DMS79 treated with DMSO at 0.1 percent for 48 hours (cell line): ENCODE results near the gene IGLL1.
"Not testable (repeated sequence)": the region's sequence is repeated elsewhere in the genome, so short reads cannot be mapped to it uniquely, and the experiment has no call there.

Source experiments
- DNase-seq: peaks from one replicate; lab custom pipeline; 2025; lab: John Stamatoyannopoulos, UW

The IGLL1 gene

GRCh38 chr22:23562186-23562585 is 17.9 kb downstream of the IGLL1 start:
- no peak for DNase-seq

DNA sequence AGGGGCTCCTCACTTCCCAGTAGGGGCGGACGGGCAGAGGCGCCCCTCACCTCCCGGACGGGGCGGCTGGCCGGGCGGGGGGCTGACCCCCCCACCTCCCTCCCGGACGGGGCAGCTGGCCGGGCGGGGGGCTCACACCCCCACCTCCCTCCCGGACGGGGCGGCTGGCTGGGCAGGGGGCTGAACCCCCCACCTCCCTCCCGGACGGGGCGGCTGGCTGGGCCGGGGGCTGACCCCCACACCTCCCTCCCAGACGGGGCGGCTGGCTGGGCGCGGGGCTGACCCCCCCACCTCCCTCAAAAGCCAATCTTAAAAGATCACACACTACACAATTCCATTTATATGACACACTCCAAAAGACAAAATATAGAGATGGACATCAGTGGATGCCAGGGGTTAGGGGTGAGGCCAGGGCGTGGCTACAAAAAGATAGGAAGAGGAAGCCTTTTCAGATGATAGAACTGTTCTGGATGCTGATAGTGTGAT is 19.0 kb downstream of the IGLL1 start:
- not testable (repeated sequence) for DNase-seq

DNA sequence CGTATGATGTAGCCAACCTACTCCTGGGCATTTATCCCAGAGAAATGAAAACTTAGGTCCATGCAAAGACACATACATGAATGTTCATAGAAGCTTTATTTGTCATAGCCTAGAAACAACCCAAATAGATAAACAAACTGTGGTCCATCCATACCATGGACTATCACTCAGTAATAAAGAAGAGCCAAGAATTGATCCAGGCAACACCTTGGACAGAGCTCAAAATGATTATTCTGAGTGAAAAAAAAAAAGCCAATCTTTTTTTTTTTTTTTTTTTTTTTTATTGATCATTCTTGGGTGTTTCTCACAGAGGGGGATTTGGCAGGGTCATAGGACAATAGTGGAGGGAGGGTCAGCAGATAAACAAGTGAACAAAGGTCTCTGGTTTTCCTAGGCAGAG is 19.9 kb downstream of the IGLL1 start:
- not testable (repeated sequence) for DNase-seq

DNA sequence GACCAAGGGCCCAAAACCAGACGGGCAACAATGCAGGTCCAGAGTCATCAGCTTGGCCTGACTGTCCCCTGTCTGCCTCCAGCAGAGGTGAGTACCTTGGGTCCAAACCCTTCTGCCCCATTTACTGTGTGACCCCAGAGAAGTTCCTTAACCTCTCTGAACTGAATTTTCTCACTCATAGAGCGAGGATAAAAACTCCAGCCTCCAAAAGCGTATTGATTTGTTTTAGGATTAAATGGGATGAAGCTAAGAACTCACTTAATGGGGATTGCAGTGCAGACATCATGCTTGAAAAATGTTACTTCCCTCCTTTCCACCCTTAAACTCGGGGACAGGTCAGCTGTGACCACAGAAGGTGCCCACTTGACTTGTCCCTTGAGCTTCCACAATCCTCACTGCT is 22.6 kb downstream of the IGLL1 start:
- no peak for DNase-seq

DNA sequence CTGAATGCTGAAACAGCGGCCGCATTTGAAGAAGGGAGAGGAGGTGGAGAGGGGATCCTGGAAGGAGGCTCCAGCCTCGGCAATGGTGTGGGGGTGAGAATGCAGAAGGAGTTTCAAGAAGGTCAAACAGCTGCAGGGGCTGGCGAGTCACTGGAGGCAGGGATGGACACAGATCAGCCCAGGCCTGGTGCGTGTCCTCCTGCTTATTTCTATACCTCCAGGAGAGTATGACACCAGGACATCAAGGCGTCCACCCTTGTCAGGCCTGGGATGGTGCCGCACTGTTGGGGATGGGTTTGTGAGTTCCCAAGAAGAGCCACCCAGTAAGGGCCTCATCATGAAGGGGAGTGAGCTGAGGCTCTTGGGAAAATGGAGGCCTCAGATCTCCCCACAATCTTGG is 23.1 kb downstream of the IGLL1 start:
- no peak for DNase-seq

DNA sequence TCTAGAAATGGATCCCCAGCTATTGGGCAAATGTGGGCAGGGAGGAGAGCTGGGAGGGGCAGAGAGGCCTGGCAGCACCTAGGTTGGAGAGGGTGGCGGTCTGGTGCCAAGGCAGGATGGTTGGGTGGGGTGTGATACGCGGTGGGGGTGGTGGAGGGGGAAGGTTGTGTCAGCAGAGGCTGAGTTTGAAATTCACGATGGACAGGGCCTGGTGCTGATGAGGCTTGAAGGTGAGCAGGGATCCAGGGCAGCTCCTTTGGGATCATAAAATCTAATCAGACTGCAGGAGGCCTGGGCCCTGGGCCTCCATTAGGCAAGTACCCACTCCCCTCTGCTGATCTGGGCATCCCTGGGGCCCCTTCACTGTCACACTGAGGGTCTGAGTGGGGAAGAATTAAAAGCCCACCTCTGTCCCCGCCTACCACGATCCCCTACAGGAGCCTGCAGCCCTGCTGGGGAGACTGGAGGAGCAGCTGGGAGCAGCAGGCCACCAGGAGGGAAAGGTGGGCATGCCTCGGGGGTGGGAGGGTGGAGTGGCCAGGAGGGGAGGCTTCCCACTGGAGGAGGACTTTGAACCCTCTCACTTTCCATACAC is 24.0 kb downstream of the IGLL1 start:
- DNase-seq, result no peak

DNA sequence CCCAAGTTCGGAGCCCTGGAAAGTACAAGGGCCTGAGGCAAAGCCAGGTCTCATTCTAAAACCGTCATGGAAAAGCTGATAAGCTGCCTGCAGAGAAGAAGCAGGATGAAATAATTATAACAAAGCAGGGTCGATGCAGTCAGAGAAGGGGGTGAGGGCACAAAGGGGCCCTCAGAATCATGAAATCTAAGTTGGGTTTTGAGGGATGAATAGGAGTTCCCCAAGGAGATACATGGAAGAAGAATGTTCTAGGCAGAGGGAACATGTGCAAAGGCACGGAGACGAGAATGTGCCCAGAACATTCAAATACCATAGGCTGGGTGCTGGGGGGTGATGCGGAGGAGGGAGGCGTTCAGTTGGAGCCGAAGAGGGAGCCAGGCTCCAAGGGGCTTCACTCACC is 25.0 kb downstream of the IGLL1 start:
- DNase-seq, result no peak

GRCh38 chr22:23553924-23554870 is 25.9 kb downstream of the IGLL1 start:
- no peak for DNase-seq

DNA sequence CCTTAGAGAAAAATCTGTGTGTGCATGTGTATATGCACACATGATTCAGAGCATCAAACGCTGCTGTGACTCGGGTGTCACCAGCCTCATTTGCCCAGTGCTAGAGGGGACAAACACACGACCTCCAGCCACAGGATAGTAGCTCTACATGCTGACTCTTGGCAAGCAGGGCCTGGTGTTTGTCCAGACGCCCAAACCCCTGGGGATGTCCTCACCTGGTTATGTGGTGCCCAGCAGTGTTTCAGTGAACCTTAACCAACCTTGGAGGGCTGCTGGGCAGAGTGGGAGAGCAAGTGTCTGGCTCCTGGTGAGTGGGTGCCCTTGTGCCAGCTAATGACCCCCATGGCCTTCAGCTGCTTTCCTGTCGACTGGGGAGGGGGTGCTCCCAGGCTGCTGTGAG is 26.7 kb downstream of the IGLL1 start:
- no peak for DNase-seq

- no peak for DNase-seq
Observed at GRCh38 chr22:23552573-23552972, 27.5 kb downstream of the IGLL1 start.

- DNase-seq, result no peak
Observed at GRCh38 chr22:23551385-23551784, 28.7 kb downstream of the IGLL1 start.

GRCh38 chr22:23550049-23550650 is 29.9 kb downstream of the IGLL1 start:
- DNase-seq, result no peak

DNA sequence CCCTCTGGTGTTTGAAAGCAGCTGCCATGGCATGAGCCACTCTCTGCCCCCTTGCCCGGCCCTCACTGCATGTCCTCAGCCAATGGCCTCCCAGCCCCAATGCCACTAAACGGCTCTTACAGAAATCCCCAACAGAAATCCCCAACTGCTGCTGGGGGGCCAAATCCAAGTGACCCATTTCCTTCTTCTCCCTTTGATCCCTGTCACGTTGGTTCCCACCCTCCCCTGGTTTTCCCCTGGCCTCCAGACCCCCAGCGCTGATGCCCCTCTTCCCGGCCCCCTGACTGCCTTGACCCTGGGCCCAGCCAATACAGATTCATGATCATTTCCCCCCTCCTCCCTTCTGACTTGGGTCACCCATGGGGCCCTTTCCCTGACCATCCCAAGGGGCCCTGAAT is 30.9 kb downstream of the IGLL1 start:
- no peak for DNase-seq

GRCh38 chr22:23548501-23549197 is 31.4 kb downstream of the IGLL1 start:
- no peak for DNase-seq

- DNase-seq, result no peak
Observed at GRCh38 chr22:23547818-23548500, 32.1 kb downstream of the IGLL1 start.

- not testable (repeated sequence) for DNase-seq
Observed at GRCh38 chr22:23547382-23547781, 32.7 kb downstream of the IGLL1 start.

DNA sequence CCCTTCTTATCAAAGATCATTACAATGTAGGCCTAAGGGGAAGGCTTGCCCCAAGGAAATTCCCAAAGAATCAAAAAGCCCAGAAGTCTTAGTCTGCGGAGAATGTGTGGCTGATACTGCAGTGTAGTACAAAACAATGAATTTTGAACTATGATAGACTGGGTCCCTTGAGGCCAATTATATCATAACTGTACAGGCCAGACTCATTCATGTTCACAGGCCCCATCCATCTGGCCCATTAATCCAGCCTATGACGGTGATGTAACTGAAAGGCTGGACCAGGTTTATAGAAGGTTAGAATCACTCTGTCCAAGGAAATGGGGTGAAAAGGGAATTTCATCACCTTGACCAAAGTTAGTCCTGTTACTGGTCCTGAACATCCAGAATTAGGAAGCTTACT is 35.2 kb downstream of the IGLL1 start:
- no peak for DNase-seq

DNA sequence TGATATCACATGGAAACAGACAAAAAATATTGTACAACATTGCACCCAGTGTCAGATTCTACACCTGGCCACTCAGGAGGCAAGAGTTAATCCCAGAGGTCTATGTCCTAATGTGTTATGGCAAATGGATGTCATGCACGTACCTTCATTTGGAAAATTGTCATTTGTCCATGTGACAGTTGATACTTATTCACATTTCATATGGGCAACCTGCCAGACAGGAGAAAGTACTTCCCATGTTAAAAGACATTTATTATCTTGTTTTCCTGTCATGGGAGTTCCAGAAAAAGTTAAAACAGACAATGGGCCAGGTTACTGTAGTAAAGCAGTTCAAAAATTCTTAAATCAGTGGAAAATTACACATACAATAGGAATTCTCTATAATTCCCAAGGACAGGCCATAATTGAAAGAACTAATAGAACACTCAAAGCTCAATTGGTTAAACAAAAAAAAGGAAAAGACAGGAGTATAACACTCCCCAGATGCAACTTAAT is 36.5 kb downstream of the IGLL1 start:
- DNase-seq, result not testable (repeated sequence)

GRCh38 chr22:23542933-23543332 is 37.2 kb downstream of the IGLL1 start:
- DNase-seq, result peak; percentile 19

DNA sequence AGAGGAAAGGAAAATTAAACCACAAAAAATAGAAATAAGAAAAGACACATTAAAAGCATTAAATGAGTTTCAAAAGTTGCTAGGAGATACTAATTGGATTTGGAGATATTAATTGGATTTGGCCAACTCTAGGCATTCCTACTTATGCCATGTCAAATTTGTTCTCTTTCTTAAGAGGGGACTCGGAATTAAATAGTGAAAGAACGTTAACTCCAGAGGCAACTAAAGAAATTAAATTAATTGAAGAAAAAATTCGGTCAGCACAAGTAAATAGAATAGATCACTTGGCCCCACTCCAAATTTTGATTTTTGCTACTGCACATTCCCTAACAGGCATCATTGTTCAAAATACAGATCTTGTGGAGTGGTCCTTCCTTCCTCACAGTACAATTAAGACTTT is 37.7 kb downstream of the IGLL1 start:
- not testable (repeated sequence) for DNase-seq

DNA sequence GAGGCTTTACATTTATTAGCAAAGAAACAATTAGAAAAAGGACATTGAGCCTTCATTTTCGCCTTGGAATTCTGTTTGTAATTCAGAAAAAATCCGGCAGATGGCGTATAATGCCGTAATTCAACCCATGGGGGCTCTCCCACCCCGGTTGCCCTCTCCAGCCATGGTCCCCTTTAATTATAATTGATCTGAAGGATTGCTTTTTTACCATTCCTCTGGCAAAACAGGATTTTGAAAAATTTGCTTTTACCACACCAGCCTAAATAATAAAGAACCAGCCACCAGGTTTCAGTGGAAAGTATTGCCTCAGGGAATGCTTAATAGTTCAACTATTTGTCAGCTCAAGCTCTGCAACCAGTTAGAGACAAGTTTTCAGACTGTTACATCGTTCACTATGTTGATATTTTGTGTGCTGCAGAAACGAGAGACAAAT is 38.2 kb downstream of the IGLL1 start:
- not testable (repeated sequence) for DNase-seq
